Testis (tissue), 3 donors: Measurements from ENCODE around the gene FAAH. TPM values are rescaled to one million over a fixed set of nuclear protein-coding genes. Genes with fewer than 3 reads are reported as not detected.

Experiments
- DNase-seq: peaks from one replicate; pipeline ENCODE4 v3.0.0-alpha.2; 2019
- H3K27ac ChIP-seq, 2 donors: fragments of 200-600 bp; sonication (generic); one replicate each; pipeline ENCODE4 v1.5.1; 2019
- H3K27me3 ChIP-seq: fragments of 200-600 bp; sonication (generic); one replicate; pipeline ENCODE4 v1.5.1; 2019
- H3K36me3 ChIP-seq: fragments of 200-600 bp; sonication (generic); one replicate; pipeline ENCODE4 v1.5.1; 2017; ENCODE audit warnings: low read depth; ENCODE audit errors: missing control alignments
- H3K4me1 ChIP-seq: fragments of 200-600 bp; sonication (generic); one replicate; pipeline ENCODE4 v1.5.1; 2019
- H3K4me3 ChIP-seq, 2 donors: fragments of 200-600 bp; sonication (generic); one replicate each; pipeline ENCODE4 v1.5.1; 2017 to 2019
- H3K9me3 ChIP-seq: fragments of 200-600 bp; sonication (generic); one replicate; pipeline ENCODE4 v1.5.1; 2017
- CTCF ChIP-seq, 3 experiments: fragments of 450-650 bp in 2 of 3; fragments of 200-600 bp in 1 of 3; sonication (generic) in 1 of 3; IDR thresholded peaks; one replicate each; pipeline ENCODE4 v1.5.1; 2016 to 2019; ENCODE audit warnings: antibody characterized with exemption in 3 of 3, mild to moderate bottlenecking in 2 of 3, moderate library complexity in 1 of 3
- POLR2A ChIP-seq: fragments of 450-650 bp; IDR thresholded peaks from one replicate; pipeline ENCODE4 v1.6.1; 2017; ENCODE audit warnings: antibody characterized with exemption, mild to moderate bottlenecking, moderate library complexity
- WGBS, 2 donors: methylation state at CpG; one replicate each; pipeline ENCODE4 v1.1.5; 2018; 5-methylcytosine and 5-hydroxymethylcytosine counted together
- intact Hi-C: fragments of 100-400 bp; cut with DNase I; formaldehyde crosslinking; loops from one replicate; pipeline ENCODE4 v1.15.1; 2023; ENCODE audit warnings: low total_unique reads
- polyA plus RNA-seq: library from polyadenylated mRNA; stranded (reverse); fragments of 350-450 nt; fragmentation: Illumina TruSeq; extraction: RNeasy Lipid Tissue Mini Kit (QIAGEN cat#74804); gene quantifications from one replicate; pipeline ENCODE4 v1.2.3, GENCODE V29; 2014; ENCODE audit warnings: low read depth, low replicate concordance; ENCODE audit not compliant: insufficient read depth
- total RNA-seq, 2 donors: library from RNA; depleted of rRNA; stranded (reverse); fragments of >200 nt; gene quantifications; one replicate each; pipeline ENCODE4 v1.2.3, GENCODE V29; 2016

FAAH gene
- total and polyA plus RNA-seq, 3 donors from 2014 or later: 55.8 to 113 (median 72.0) TPM

GRCh38 chr1:46461809-46462448 is 67.8 kb downstream of the FAAH start:
- Histone ChIP-seq H3K4me3 (no peak overlapping the region), H3K4me1 (peaks cover 4% of the 10 kb centered on the region), H3K36me3 (no peaks in the 10 kb centered on the region), H3K9me3 (no peaks in the 10 kb centered on the region), H3K27ac (no peak overlapping the region), H3K27me3 (no peaks in the 10 kb centered on the region)
- WGBS, 2 donors: 60 to 63% methylated on average over 5 of the region's 5 CpGs
- TF ChIP-seq POLR2A (no peak), CTCF (IDR thresholded peaks at IDR 0.05) (no peak)
- intact Hi-C loops: no loop called here
- DNase-seq: no peak

Other genes with a start within 250 kb of the FAAH start
- 10 to 100 TPM; 14.6 to 34.7 TPM for gene TSPAN1, start 219.2 kb upstream of the FAAH start, total RNA-seq
- gene TSPAN1, start 219.2 kb upstream of the FAAH start, polyA plus RNA-seq: 55.0 TPM
- 10 to 100 TPM; 35.0 to 69.1 TPM for gene P3R3URF, start 217.8 kb upstream of the FAAH start, total RNA-seq
- 123 TPM for gene P3R3URF, start 217.8 kb upstream of the FAAH start, polyA plus RNA-seq
- gene POMGNT1, start 195.9 kb upstream of the FAAH start, total RNA-seq: 100 to 1,000 TPM; 112 to 133 TPM
- gene POMGNT1, start 195.9 kb upstream of the FAAH start, polyA plus RNA-seq: 84.9 TPM
- 10 to 100 TPM in 1 of 2 donors, 1 to 10 TPM in 1; 7.1 to 15.6 TPM for gene LURAP1, start 191.0 kb upstream of the FAAH start, total RNA-seq
- 22.3 TPM for gene LURAP1, start 191.0 kb upstream of the FAAH start, polyA plus RNA-seq
- 10 to 100 TPM; 24.5 to 31.4 TPM for gene RAD54L, start 146.6 kb upstream of the FAAH start, total RNA-seq
- gene RAD54L, start 146.6 kb upstream of the FAAH start, polyA plus RNA-seq: 17.9 TPM
- gene LRRC41, start 90.7 kb upstream of the FAAH start, total RNA-seq: 100 to 1,000 TPM; 123 to 136 TPM
- 86.4 TPM for gene LRRC41, start 90.7 kb upstream of the FAAH start, polyA plus RNA-seq
- gene UQCRH, start 90.6 kb upstream of the FAAH start, total RNA-seq: 100 to 1,000 TPM; 183 to 259 TPM
- gene UQCRH, start 90.6 kb upstream of the FAAH start, polyA plus RNA-seq: 165 TPM
- gene NSUN4, start 53.5 kb upstream of the FAAH start, total RNA-seq: 100 to 1,000 TPM in 1 of 2 donors, 10 to 100 TPM in 1; 47.4 to 130 TPM
- 94.3 TPM for gene NSUN4, start 53.5 kb upstream of the FAAH start, polyA plus RNA-seq
- 1 to 10 TPM; 1.7 to 2.0 TPM for gene DMBX1, start 95.5 kb downstream of the FAAH start, total RNA-seq
- gene DMBX1, start 95.5 kb downstream of the FAAH start, polyA plus RNA-seq: 1.1 TPM
- gene KNCN, start 157.3 kb downstream of the FAAH start, total RNA-seq: under 1 TPM; 0.43 to 0.47 TPM
- 4.0 TPM for gene KNCN, start 157.3 kb downstream of the FAAH start, polyA plus RNA-seq
- gene MKNK1, start 210.0 kb downstream of the FAAH start, total RNA-seq: 10 to 100 TPM; 54.6 to 55.7 TPM
- gene MKNK1, start 210.0 kb downstream of the FAAH start, polyA plus RNA-seq: 30.7 TPM
- gene MOB3C, start 222.5 kb downstream of the FAAH start, total RNA-seq: 10 to 100 TPM in 1 of 2 donors, 1 to 10 TPM in 1; 8.3 to 16.0 TPM
- gene MOB3C, start 222.5 kb downstream of the FAAH start, polyA plus RNA-seq: 13.2 TPM